WTC11 (cell line): ENCODE data around the gene AMER3. TPM values are rescaled to one million over a fixed set of nuclear protein-coding genes. Genes with fewer than 3 reads are reported as not detected.

ENCODE experiments used
- ATAC-seq: fragments of 200-7000 bp; cut with Tn5 transposase; 2 replicates; pipeline ENCODE4 v1.10.0; 2021; ENCODE audit warnings: mild to moderate bottlenecking, moderate library complexity
- CTCF ChIA-PET: fragments of 300-600 bp; sonication (Branson Sonifier 250); formaldehyde crosslinking; loops from one replicate; lab custom pipeline; 2021; ENCODE audit warnings: antibody characterized with exemption; lab: Charles Lee
- POLR2A ChIA-PET: fragments of 350-600 bp; sonication (Branson Sonifier 250); formaldehyde crosslinking; loops from one replicate; lab custom pipeline; 2021; ENCODE audit warnings: antibody characterized with exemption; lab: Charles Lee
- DNase-seq: peaks from one replicate; pipeline ENCODE4 v3.0.0; 2021; ENCODE audit warnings: low spot score
- H3K27ac Mint-ChIP-seq: 2 replicates; pipeline ENCODE4 v1.8.0; 2021; ENCODE audit warnings: mixed read lengths
- H3K27me3 Mint-ChIP-seq: 2 replicates; pipeline ENCODE4 v1.8.0; 2021; ENCODE audit warnings: low read depth, mild to moderate bottlenecking, moderate library complexity, mixed read lengths
- H3K36me3 Mint-ChIP-seq: 2 replicates; pipeline ENCODE4 v1.8.0; 2021; ENCODE audit warnings: mixed read lengths
- H3K4me1 Mint-ChIP-seq: 2 replicates; pipeline ENCODE4 v1.8.0; 2022; ENCODE audit warnings: mixed read lengths
- H3K4me3 Mint-ChIP-seq: 2 replicates; pipeline ENCODE4 v1.8.0; 2021; ENCODE audit warnings: mild to moderate bottlenecking, moderate library complexity, mixed read lengths
- H3K9me3 Mint-ChIP-seq: 2 replicates; pipeline ENCODE4 v1.8.0; 2021; ENCODE audit warnings: mixed read lengths
- ATF3 ChIP-seq: sonication (generic); formaldehyde crosslinking; conservative IDR thresholded peaks from 2 replicates; pipeline ENCODE4 v1.8.1; 2022; ENCODE audit warnings: mild to moderate bottlenecking, missing genetic modification reagents
- ERG ChIP-seq: fragments of 250-450 bp; sonication (Bioruptor Pico); IDR thresholded peaks from 2 replicates; pipeline ENCODE4 v1.8.0; 2021; ENCODE audit warnings: mild to moderate bottlenecking
- FOXP1 ChIP-seq: sonication (generic); formaldehyde crosslinking; IDR thresholded peaks from 2 replicates; pipeline ENCODE4 v1.8.0; 2022; ENCODE audit warnings: missing genetic modification reagents, mild to moderate bottlenecking, moderate library complexity, borderline replicate concordance
- FOXP4 ChIP-seq: sonication (generic); formaldehyde crosslinking; IDR thresholded peaks from 2 replicates; pipeline ENCODE4 v1.8.0; 2022; ENCODE audit warnings: mild to moderate bottlenecking, missing genetic modification reagents
- KAT7 ChIP-seq: sonication (generic); formaldehyde crosslinking; IDR thresholded peaks from 2 replicates; pipeline ENCODE4 v1.8.1; 2023; ENCODE audit warnings: missing genetic modification reagents, mild to moderate bottlenecking, borderline replicate concordance
- NR2C2 ChIP-seq: sonication (generic); formaldehyde crosslinking; IDR thresholded peaks from 2 replicates; pipeline ENCODE4 v1.8.0; 2022; ENCODE audit warnings: mild to moderate bottlenecking, missing genetic modification reagents
- NR3C1 ChIP-seq: sonication (generic); formaldehyde crosslinking; conservative IDR thresholded peaks from 2 replicates; pipeline ENCODE4 v1.8.1; 2023; ENCODE audit warnings: low read depth, mild to moderate bottlenecking, missing genetic modification reagents
- PREB ChIP-seq: sonication (generic); formaldehyde crosslinking; IDR thresholded peaks from 2 replicates; pipeline ENCODE4 v1.8.1; 2022; ENCODE audit warnings: mild to moderate bottlenecking, missing genetic modification reagents, moderate library complexity, borderline replicate concordance
- STAT6 ChIP-seq: sonication (generic); formaldehyde crosslinking; conservative IDR thresholded peaks from 2 replicates; pipeline ENCODE4 v1.8.1; 2023; ENCODE audit warnings: mild to moderate bottlenecking, low read depth, missing genetic modification reagents, moderate library complexity
- ZBTB43 ChIP-seq: sonication (generic); formaldehyde crosslinking; IDR thresholded peaks from 2 replicates; pipeline ENCODE4 v1.8.1; 2023; ENCODE audit warnings: mild to moderate bottlenecking, missing genetic modification reagents
- ZNF263 ChIP-seq: sonication (generic); formaldehyde crosslinking; IDR thresholded peaks from 2 replicates; pipeline ENCODE4 v1.8.1; 2022; ENCODE audit warnings: low read depth, mild to moderate bottlenecking, moderate library complexity, missing genetic modification reagents
- ZNF423 ChIP-seq: fragments of 250-450 bp; sonication (Bioruptor Pico); IDR thresholded peaks from 2 replicates; pipeline ENCODE4 v2.1.2; 2022; ENCODE audit warnings: mild to moderate bottlenecking, moderate library complexity
- ZNF532 ChIP-seq: fragments of 250-450 bp; sonication (Bioruptor Pico); IDR thresholded peaks from 2 replicates; pipeline ENCODE4 v1.9.0; 2021; ENCODE audit warnings: mild to moderate bottlenecking, borderline replicate concordance
- ZSCAN18 ChIP-seq: fragments of 250-450 bp; sonication (Bioruptor Pico); IDR thresholded peaks from 2 replicates; pipeline ENCODE4 v2.1.2; 2022; ENCODE audit warnings: mild to moderate bottlenecking, moderate library complexity
- total RNA-seq: library from RNA; stranded (reverse); gene quantifications from 3 replicates; pipeline ENCODE4 v1.2.3, GENCODE V29; 2021

The AMER3 gene
- total RNA-seq, 1 experiment from 2014 or later: 0.13 TPM

- no peak for TF ChIP-seq ZNF532 (CRISPR knock-in tag)
- peaks cover 14% of the 10 kb centered on the region for H3K9me3 Mint-ChIP-seq
- no peak for ATAC-seq
- no peaks in the 10 kb centered on the region; the same call in 1 of the 2 replicates for H3K27me3 Mint-ChIP-seq
- H3K4me1 Mint-ChIP-seq: no peaks in the 10 kb centered on the region
- CTCF ChIA-PET: no interaction called here
- POLR2A ChIA-PET: no interaction called here
- H3K27ac Mint-ChIP-seq: no peak overlapping the region
- H3K36me3 Mint-ChIP-seq: no peaks in the 10 kb centered on the region
- DNase-seq: no peak
- H3K4me3 Mint-ChIP-seq: no peak overlapping the region
Measured at GRCh38 chr2:130786076-130786475, 30.7 kb downstream of the AMER3 start.

- Mint-ChIP-seq H3K4me3 (no peak overlapping the region), H3K4me1 (no peaks in the 10 kb centered on the region)
- TF ChIP-seq KAT7 (CRISPR knock-in tag): no peak
- no peak for TF ChIP-seq ERG
- TF ChIP-seq, all 79 proteins: peak for 0
- ChIA-PET CTCF (no interaction called here), POLR2A (no interaction called here)
- Mint-ChIP-seq H3K9me3 (peaks cover 10% of the 10 kb centered on the region), H3K27ac (no peak overlapping the region), H3K36me3 (no peaks in the 10 kb centered on the region), H3K27me3 (no peaks in the 10 kb centered on the region; the same call in 1 of the 2 replicates)
- ATAC-seq (no peak), DNase-seq (no peak)
Measured at GRCh38 chr2:130787841-130788240, 32.5 kb downstream of the AMER3 start.

GRCh38 chr2:130790312-130790711, 35.0 kb downstream of the AMER3 start:
- Mint-ChIP-seq H3K36me3 (no peaks in the 10 kb centered on the region), H3K27me3 (no peaks in the 10 kb centered on the region; the same call in 1 of the 2 replicates), H3K27ac (no peak overlapping the region), H3K4me1 (no peaks in the 10 kb centered on the region), H3K9me3 (no peaks in the 10 kb centered on the region), H3K4me3 (no peak overlapping the region)
- no peak for ATAC-seq
- POLR2A ChIA-PET: no interaction called here
- CTCF ChIA-PET: interaction anchor here (1.3 kb wide), 1 partner anchor 174 kb away, joined by 3 read pairs; no protein-coding TSS in a partner anchor
- DNase-seq: no peak
- no peak for TF ChIP-seq NR3C1 (CRISPR knock-in tag)
- TF ChIP-seq PREB (CRISPR knock-in tag): no peak
- no peak for TF ChIP-seq KAT7 (CRISPR knock-in tag)
- TF ChIP-seq ATF3 (CRISPR knock-in tag): no peak
- TF ChIP-seq ZSCAN18 (CRISPR knock-in tag): no peak
- TF ChIP-seq STAT6 (CRISPR knock-in tag): no peak
- TF ChIP-seq ZNF423 (CRISPR knock-in tag): no peak
- TF ChIP-seq ZBTB43 (CRISPR knock-in tag): no peak
- no peak for TF ChIP-seq ZNF263 (CRISPR knock-in tag)
- no peak for TF ChIP-seq FOXP4
- no peak for TF ChIP-seq FOXP1 (CRISPR knock-in tag)
- no peak for TF ChIP-seq NR2C2 (CRISPR knock-in tag)
